B cell (primary cell): ENCODE data around the gene IL20RA. TPM values are rescaled to one million over a fixed set of nuclear protein-coding genes. Genes with fewer than 3 reads are reported as not detected.
"Not testable (repeated sequence)": the region's sequence is repeated elsewhere in the genome, so short reads cannot be mapped to it uniquely, and the experiment has no call there.

ENCODE experiments used
- ATAC-seq: fragments of 200-7000 bp; cut with Tn5 transposase; one replicate; pipeline ENCODE4 v1.10.0; 2021; ENCODE audit warnings: low read depth, mild to moderate bottlenecking, moderate number of reproducible peaks, moderate library complexity
- CTCF ChIA-PET: fragments of 350-600 bp; sonication (Branson Sonifier 250); formaldehyde crosslinking; loops from one replicate; lab custom pipeline; 2021; ENCODE audit warnings: antibody characterized with exemption, inconsistent platforms; lab: Charles Lee
- POLR2A ChIA-PET: fragments of 350-600 bp; sonication (Branson Sonifier 250); formaldehyde crosslinking; loops from one replicate; lab custom pipeline; 2021; ENCODE audit warnings: antibody characterized with exemption; lab: Charles Lee
- DNase-seq: peaks from one replicate; pipeline ENCODE4 v3.0.0; 2013
- H2AFZ ChIP-seq: 2 replicates; pipeline ENCODE4 v1.6.1; 2012; ENCODE audit warnings: mild to moderate bottlenecking, low read depth, low read length; ENCODE audit not compliant: insufficient read depth, poor library complexity, severe bottlenecking
- H3K27ac ChIP-seq, 2 donors: 1 replicate in 1 of 2; 2 replicates in 1 of 2; pipeline ENCODE4 v1.5.1; 2012 to 2013; ENCODE audit warnings: low read length in 2 of 2, mild to moderate bottlenecking in 2 of 2, moderate library complexity in 1 of 2
- H3K27me3 ChIP-seq, 4 experiments: fragments of 200-600 bp in 1 of 4; sonication (generic) in 1 of 4; replicated peaks in 1 of 4; 1 replicate in 2 of 4; 2 replicates in 2 of 4; pipeline versions ENCODE4 v1.6.1 to v1.7.0; 2013 to 2016; ENCODE audit warnings: low read length in 3 of 4, mild to moderate bottlenecking in 2 of 4, mixed read lengths in 1 of 4, moderate library complexity in 1 of 4; ENCODE audit not compliant: insufficient read depth in 4 of 4, control insufficient read depth in 3 of 4; ENCODE audit errors: control extremely low read depth in 1 of 4
- H3K36me3 ChIP-seq, 2 experiments: replicated peaks in 1 of 2; 1 replicate in 1 of 2; 2 replicates in 1 of 2; pipeline versions ENCODE4 v1.6.1 to v1.7.1; 2013; ENCODE audit warnings: low read length in 1 of 2; ENCODE audit not compliant: insufficient read depth in 2 of 2, control insufficient read depth in 1 of 2; ENCODE audit errors: control extremely low read depth in 1 of 2, extremely low read depth in 1 of 2
- H3K4me1 ChIP-seq, 2 donors: fragments of 200-600 bp in 1 of 2; sonication (generic) in 1 of 2; 1 replicate in 1 of 2; 2 replicates in 1 of 2; pipeline versions ENCODE4 v1.5.1 to v1.6.1; 2013 to 2017; ENCODE audit warnings: low read length in 2 of 2; ENCODE audit not compliant: control insufficient read depth in 2 of 2, insufficient read depth in 2 of 2
- H3K4me2 ChIP-seq: replicated peaks from 2 replicates; pipeline ENCODE3; 2012; ENCODE audit warnings: mild to moderate bottlenecking, low read depth, low read length; ENCODE audit not compliant: poor library complexity, severe bottlenecking
- H3K4me3 ChIP-seq, 5 experiments: fragments of 200-600 bp in 1 of 5; sonication (generic) in 1 of 5; 1 replicate in 3 of 5; 2 replicates in 2 of 5; pipeline versions ENCODE4 v1.5.1 to v1.7.0; 2011 to 2016; ENCODE audit warnings: low read length in 4 of 5, mild to moderate bottlenecking in 4 of 5, low read depth in 2 of 5, control low read depth in 1 of 5, moderate library complexity in 1 of 5; ENCODE audit not compliant: insufficient read depth in 1 of 5; ENCODE audit errors: control extremely low read depth in 1 of 5, extremely low read depth in 1 of 5
- H3K79me2 ChIP-seq: fragments of 200-600 bp; sonication (generic); one replicate; pipeline ENCODE4 v1.6.0; 2016; ENCODE audit warnings: low read length; ENCODE audit not compliant: control insufficient read depth, insufficient read depth
- H3K9ac ChIP-seq: fragments of 200-600 bp; sonication (generic); 2 replicates; pipeline ENCODE4 v1.6.1; 2017; ENCODE audit warnings: mild to moderate bottlenecking, low read length, moderate library complexity
- H3K9me3 ChIP-seq, 3 donors: one replicate each; pipeline versions ENCODE4 v1.6.1 to v1.7.1; 2013; ENCODE audit warnings: low read length in 2 of 3; ENCODE audit not compliant: control insufficient read depth in 2 of 3, insufficient read depth in 1 of 3; ENCODE audit errors: control extremely low read depth in 1 of 3
- H4K20me1 ChIP-seq: 2 replicates; pipeline ENCODE4 v1.6.0; 2012; ENCODE audit warnings: mild to moderate bottlenecking, low read length; ENCODE audit not compliant: insufficient read depth, control insufficient read depth, poor library complexity, severe bottlenecking
- H3K27ac Mint-ChIP-seq: one replicate; pipeline ENCODE4 v1.8.0; 2021; ENCODE audit warnings: mixed read lengths
- H3K27me3 Mint-ChIP-seq: one replicate; pipeline ENCODE4 v1.8.0; 2021; ENCODE audit warnings: mixed read lengths
- H3K4me1 Mint-ChIP-seq: one replicate; pipeline ENCODE4 v1.8.0; 2021; ENCODE audit warnings: mixed read lengths
- H3K4me3 Mint-ChIP-seq: one replicate; pipeline ENCODE4 v1.8.0; 2021; ENCODE audit warnings: mixed read lengths
- H3K9me3 Mint-ChIP-seq: one replicate; pipeline ENCODE4 v1.8.0; 2022; ENCODE audit warnings: mixed read lengths; ENCODE audit not compliant: insufficient read depth
- EZH2 ChIP-seq: IDR thresholded peaks from 2 replicates; pipeline ENCODE4 v1.6.1; 2012; ENCODE audit warnings: borderline replicate concordance, low read depth, mild to moderate bottlenecking, moderate library complexity, low read length; ENCODE audit not compliant: insufficient read depth, poor library complexity, severe bottlenecking
- WGBS: methylation state at CpG from one replicate; pipeline ENCODE4 v1.1.5; 2013; ENCODE audit warnings: missing lambda C conversion rate; ENCODE audit not compliant: insufficient coverage; 5-methylcytosine and 5-hydroxymethylcytosine counted together
- intact Hi-C: fragments of 100-400 bp; cut with micrococcal nuclease; formaldehyde crosslinking; loops from one replicate; pipeline ENCODE4 v1.10.0; 2022
- polyA plus RNA-seq: library from polyadenylated mRNA; depleted of rRNA; stranded (reverse); fragments of >200 nt; gene quantifications from 2 replicates; pipeline ENCODE4 v1.2.3, GENCODE V29; 2012
- total RNA-seq, 2 donors: library from RNA; stranded (reverse); fragments of 120-200 nt in 1 of 2; gene quantifications; 1 replicate in 1 of 2; 2 replicates in 1 of 2; pipeline versions ENCODE4 v1.2.3 to v1.2.4, GENCODE V29; 2013 to 2022
- TF ChIP-seq, protein P1 (sequence below): fragments of 200-600 bp; IDR thresholded peaks from one replicate; pipeline ENCODE4 v1.8.0; 2022; ENCODE audit warnings: antibody characterized with exemption, mild to moderate bottlenecking

Gene IL20RA
- total and polyA plus RNA-seq, 2 donors (not counting 1 experiment from before 2014, with no cell fraction given) = not detected

DNA sequence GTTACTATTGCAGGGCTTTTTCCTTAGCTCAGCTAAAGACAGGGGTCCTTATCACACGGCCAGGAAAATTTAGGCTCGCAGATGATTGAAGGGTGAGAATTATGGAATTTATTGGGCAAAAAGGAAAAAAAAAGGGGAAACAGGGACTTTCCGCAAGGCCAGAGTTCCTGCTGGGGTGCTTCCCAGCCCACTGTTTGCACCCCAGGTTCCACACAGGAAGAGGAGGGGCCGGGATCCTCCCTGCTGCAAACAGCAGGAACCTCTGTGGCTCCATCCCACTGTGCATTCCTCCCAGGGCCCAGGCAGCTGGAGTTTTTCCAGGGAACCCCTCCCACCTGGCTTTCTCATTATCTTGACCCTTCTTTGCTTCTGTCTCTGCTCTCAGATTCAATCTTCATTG, 35.9 kb upstream of the IL20RA start:
- ATAC-seq = no peak
- Mint-ChIP-seq H3K4me3 (no peak overlapping the region), H3K27ac (no peak overlapping the region), H3K27me3 (no peaks in the 10 kb centered on the region), H3K9me3 (no peaks in the 10 kb centered on the region), H3K4me1 (peaks cover 9% of the 10 kb centered on the region)
- ChIA-PET POLR2A (no interaction called here), CTCF (interaction anchor here (1.2 to 2.3 kb wide), 4 partner anchors 12 to 234 kb away, joined by 3 to 10 read pairs (median 5); no protein-coding TSS in a partner anchor)
- no peaks in the 10 kb centered on the region for H3K27me3 ChIP-seq
- no peak overlapping the region for H3K9ac ChIP-seq
- no peaks in the 10 kb centered on the region for H3K4me1 ChIP-seq
- H3K79me2 ChIP-seq = no peaks in the 10 kb centered on the region
- H3K4me3 ChIP-seq = no peak overlapping the region
- H3K9me3 ChIP-seq = no peaks in the 10 kb centered on the region
- no peak for DNase-seq
- intact Hi-C loops = no loop called here
- no peak overlapping the region for H3K4me2 ChIP-seq
- TF ChIP-seq, protein P1, sequence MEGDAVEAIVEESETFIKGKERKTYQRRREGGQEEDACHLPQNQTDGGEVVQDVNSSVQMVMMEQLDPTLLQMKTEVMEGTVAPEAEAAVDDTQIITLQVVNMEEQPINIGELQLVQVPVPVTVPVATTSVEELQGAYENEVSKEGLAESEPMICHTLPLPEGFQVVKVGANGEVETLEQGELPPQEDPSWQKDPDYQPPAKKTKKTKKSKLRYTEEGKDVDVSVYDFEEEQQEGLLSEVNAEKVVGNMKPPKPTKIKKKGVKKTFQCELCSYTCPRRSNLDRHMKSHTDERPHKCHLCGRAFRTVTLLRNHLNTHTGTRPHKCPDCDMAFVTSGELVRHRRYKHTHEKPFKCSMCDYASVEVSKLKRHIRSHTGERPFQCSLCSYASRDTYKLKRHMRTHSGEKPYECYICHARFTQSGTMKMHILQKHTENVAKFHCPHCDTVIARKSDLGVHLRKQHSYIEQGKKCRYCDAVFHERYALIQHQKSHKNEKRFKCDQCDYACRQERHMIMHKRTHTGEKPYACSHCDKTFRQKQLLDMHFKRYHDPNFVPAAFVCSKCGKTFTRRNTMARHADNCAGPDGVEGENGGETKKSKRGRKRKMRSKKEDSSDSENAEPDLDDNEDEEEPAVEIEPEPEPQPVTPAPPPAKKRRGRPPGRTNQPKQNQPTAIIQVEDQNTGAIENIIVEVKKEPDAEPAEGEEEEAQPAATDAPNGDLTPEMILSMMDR = no peak
- no peak for TF ChIP-seq EZH2
- no peak overlapping the region for H2AFZ ChIP-seq
- no peak overlapping the region for H3K27ac ChIP-seq
- H3K36me3 ChIP-seq = no peaks in the 10 kb centered on the region
- 92% methylated on average over 4 of the region's 4 CpGs for WGBS
- no peaks in the 10 kb centered on the region for H4K20me1 ChIP-seq

DNA sequence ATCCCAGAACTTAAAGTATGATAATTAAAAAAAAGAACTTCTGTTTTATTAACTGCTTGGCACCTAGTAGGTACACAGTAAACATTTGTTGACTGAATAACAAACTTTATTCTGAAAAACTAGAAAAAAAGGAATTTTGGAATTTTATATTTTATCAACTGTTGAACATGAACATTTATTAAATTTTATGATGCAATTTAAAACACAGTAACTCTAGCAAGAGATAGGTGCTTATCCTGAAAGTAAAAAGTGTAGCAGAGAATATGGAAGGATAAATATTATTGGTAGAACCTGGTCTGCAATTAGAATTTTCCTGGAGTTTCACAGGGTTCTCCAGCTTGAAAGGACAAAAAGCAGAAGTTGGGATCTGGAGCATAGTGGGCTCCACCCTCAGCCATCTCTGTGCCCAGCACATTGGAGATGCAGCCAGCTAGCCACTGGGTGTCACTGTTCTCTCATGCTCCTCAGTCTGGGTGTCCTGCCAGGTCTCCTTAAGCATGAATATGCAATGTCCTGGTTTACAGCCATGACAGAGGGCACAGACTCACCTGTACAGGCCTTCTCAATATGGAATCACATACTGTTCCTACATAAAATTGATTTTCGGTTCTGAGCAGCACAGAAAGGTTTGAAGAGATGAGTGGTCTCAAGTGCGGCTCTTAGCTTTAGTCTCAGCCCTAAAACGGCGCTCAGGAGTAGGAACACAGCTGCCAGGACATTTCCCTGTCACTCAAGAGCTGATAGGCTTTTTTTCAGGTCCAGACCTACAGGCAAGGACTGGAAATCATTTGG, 31.7 kb upstream of the IL20RA start:
- H4K20me1 ChIP-seq = no peaks in the 10 kb centered on the region
- WGBS = 78% methylated on average over 4 of the region's 4 CpGs
- Mint-ChIP-seq H3K9me3 (peaks cover 5% of the 10 kb centered on the region), H3K27ac (no peak overlapping the region), H3K4me3 (no peak overlapping the region), H3K27me3 (peaks cover 5% of the 10 kb centered on the region), H3K4me1 (peaks cover 3% of the 10 kb centered on the region)
- intact Hi-C loops = loop anchor here (1.0 to 5.0 kb wide), 6 partner anchors 18 to 565 kb away; partner anchors contain the start of gene OLIG3
- no peaks in the 10 kb centered on the region for H3K36me3 ChIP-seq
- H3K9me3 ChIP-seq = no peaks in the 10 kb centered on the region
- H3K9ac ChIP-seq = no peak overlapping the region
- no peaks in the 10 kb centered on the region for H3K4me1 ChIP-seq
- no peak overlapping the region for H2AFZ ChIP-seq
- H3K79me2 ChIP-seq = no peaks in the 10 kb centered on the region
- ChIA-PET POLR2A (no interaction called here), CTCF (interaction anchor here (0.7 to 3.4 kb wide), 40 partner anchors 9 to 924 kb away, joined by 3 to 56 read pairs (median 4); partner anchors contain the start of gene IL20RA)
- DNase-seq = peak; percentile 81
- no peak overlapping the region for H3K4me2 ChIP-seq
- H3K4me3 ChIP-seq = no peak overlapping the region
- H3K27me3 ChIP-seq = no peaks in the 10 kb centered on the region
- peak; percentile 99 for ATAC-seq
- no peak overlapping the region for H3K27ac ChIP-seq
- TF ChIP-seq EZH2 = no peak
- TF ChIP-seq, protein P1 = peak; percentile 82

DNA sequence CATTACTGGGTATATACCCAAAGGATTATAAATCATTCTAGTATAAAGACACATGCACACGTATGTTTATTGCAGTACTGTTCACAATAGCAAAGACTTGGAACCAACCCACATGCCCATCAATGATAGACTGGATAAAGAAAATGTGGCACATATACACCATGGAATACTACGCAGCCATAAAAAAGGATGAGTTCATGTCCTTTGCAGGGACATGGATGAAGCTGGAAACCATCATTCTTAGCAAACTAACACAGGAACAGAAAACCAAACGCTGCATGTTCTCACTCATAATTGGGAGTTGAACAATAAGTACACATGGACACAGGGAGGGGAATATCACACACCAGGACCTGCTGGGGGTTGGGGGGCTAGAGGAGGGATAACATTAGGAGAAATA, 31.0 kb upstream of the IL20RA start:
- H2AFZ ChIP-seq, H3K36me3 ChIP-seq, H3K9me3 Mint-ChIP-seq, H3K9me3 ChIP-seq, H3K27ac ChIP-seq, H4K20me1 ChIP-seq, ATAC-seq, H3K79me2 ChIP-seq, H3K4me1 Mint-ChIP-seq, H3K4me2 ChIP-seq, H3K4me3 ChIP-seq, H3K4me1 ChIP-seq, H3K4me3 Mint-ChIP-seq, H3K27me3 ChIP-seq, H3K9ac ChIP-seq, DNase-seq, POLR2A ChIA-PET: not testable (repeated sequence)
- Mint-ChIP-seq H3K27me3 (peaks cover 12% of the 10 kb centered on the region), H3K27ac (peak overlapping the region; percentile 10)
- intact Hi-C loops = loop anchor here (1.0 to 5.0 kb wide), 6 partner anchors 19 to 566 kb away; partner anchors contain the start of gene OLIG3
- CTCF ChIA-PET = interaction anchor here (0.7 to 3.4 kb wide), 21 partner anchors 8 to 925 kb away, joined by 3 to 56 read pairs (median 6); no protein-coding TSS in a partner anchor
- no CpG with 5 or more reads among the region's 3 CpGs for WGBS
